Kidney (tissue), 14 donors: Measurements from ENCODE around the gene TBCD. TPM values are rescaled to one million over a fixed set of nuclear protein-coding genes. Genes with fewer than 3 reads are reported as not detected.

Experiments
- DNase-seq, 5 donors: peaks; one replicate each; pipeline ENCODE4 v3.0.0-alpha.2; 2013 to 2020
- FAIRE-seq: peaks from 2 replicates; lab custom pipeline; 2012; peaks lifted over from hg19 to GRCh38; lab: Jason Lieb, UNC
- H3K27ac ChIP-seq, 2 donors: one replicate each; pipeline ENCODE4 v1.7.0; 2013; ENCODE audit warnings: low read depth in 2 of 2, low read length in 2 of 2, inconsistent platforms in 1 of 2
- H3K27me3 ChIP-seq: one replicate; pipeline ENCODE4 v1.7.1; 2013; ENCODE audit warnings: low read length, inconsistent platforms; ENCODE audit not compliant: control insufficient read depth, insufficient read depth
- H3K36me3 ChIP-seq, 3 donors: one replicate each; pipeline versions ENCODE4 v1.7.0 to v1.7.1; 2013; ENCODE audit warnings: low read length in 3 of 3, control low read depth in 1 of 3, inconsistent platforms in 1 of 3; ENCODE audit not compliant: insufficient read depth in 3 of 3, control insufficient read depth in 2 of 3
- H3K4me1 ChIP-seq, 3 donors: one replicate each; pipeline versions ENCODE4 v1.7.0 to v1.7.1; 2013; ENCODE audit warnings: low read length in 3 of 3, inconsistent platforms in 1 of 3, low read depth in 1 of 3; ENCODE audit not compliant: control insufficient read depth in 2 of 3, insufficient read depth in 2 of 3
- H3K4me3 ChIP-seq, 3 donors: one replicate each; pipeline versions ENCODE4 v1.7.0 to v1.8.1; 2013; ENCODE audit warnings: low read length in 3 of 3, control low read depth in 1 of 3, inconsistent platforms in 1 of 3
- H3K9ac ChIP-seq, 3 donors: one replicate each; pipeline versions ENCODE4 v1.7.0 to v1.7.1; 2013; ENCODE audit warnings: low read length in 3 of 3, control low read depth in 1 of 3, inconsistent platforms in 1 of 3
- H3K9me3 ChIP-seq, 3 donors: one replicate each; pipeline versions ENCODE4 v1.7.0 to v1.7.1; 2013; ENCODE audit warnings: low read length in 3 of 3, control low read depth in 1 of 3, inconsistent platforms in 1 of 3; ENCODE audit not compliant: control insufficient read depth in 2 of 3, insufficient read depth in 1 of 3
- intact Hi-C: fragments of 100-400 bp; cut with DNase I; formaldehyde crosslinking; loops from one replicate; pipeline ENCODE4 v1.11.1; 2022
- polyA plus RNA-seq: library from polyadenylated mRNA; stranded (reverse); fragments of 350-450 nt; fragmentation: Illumina TruSeq; extraction: RNeasy Lipid Tissue Mini Kit (QIAGEN cat#74804); gene quantifications from one replicate; pipeline ENCODE4 v1.2.3, GENCODE V29; 2014; ENCODE audit warnings: low read depth, low replicate concordance; ENCODE audit not compliant: insufficient read depth
- total RNA-seq: library from RNA; stranded (reverse); fragmentation: NEBNext Ultra II Directional; extraction: Animal tissue kit (Norgen Biotek cat#: 25700); gene quantifications from one replicate; pipeline ENCODE4 v1.2.1, GENCODE V29; 2021
- TF ChIP-seq, protein P1 (sequence below): IDR thresholded peaks from 3 replicates; pipeline ENCODE4 v1.5.1; 2012; ENCODE audit warnings: mild to moderate bottlenecking, moderate library complexity, borderline replicate concordance; ENCODE audit not compliant: insufficient read depth; ENCODE audit errors: extremely low read depth
- donor health status: control.
- donor health status: control.
- donor health status: control.
- donor health status: control.
- donor health status: control.
- donor health status: DM: yes; HTN: yes; CAD: no.
- donor health status: Normal renal cell carcinoma (clear cell type).

Gene TBCD
- total and polyA plus RNA-seq, 2 donors from 2014 or later = 72.8 to 78.7 TPM

GRCh38 chr17:82964851-82965341, 213.0 kb downstream of the TBCD start:
- intact Hi-C loops = no loop called here
- H3K9ac ChIP-seq = no peak overlapping the region
- no peak for FAIRE-seq

DNA sequence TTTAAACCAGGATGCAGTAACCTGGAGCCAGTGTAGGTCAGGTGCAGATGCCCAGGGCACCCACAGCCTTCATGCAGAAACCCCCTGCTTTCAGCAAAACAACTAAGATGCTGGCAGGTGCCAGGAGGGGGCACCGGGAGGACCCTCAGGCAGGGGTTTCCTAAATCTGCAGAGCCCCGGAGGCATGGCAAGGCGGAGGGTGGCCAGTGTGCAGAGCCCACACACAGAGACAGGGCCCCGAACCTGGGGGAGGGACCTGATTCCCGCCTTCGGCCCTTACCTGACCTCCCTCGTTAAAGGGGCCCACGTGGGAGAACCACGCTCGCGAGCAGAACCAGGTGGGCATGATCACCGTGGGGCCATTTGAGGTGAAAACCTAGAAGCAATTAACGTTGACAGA, 213.5 kb downstream of the TBCD start:
- H3K9me3 ChIP-seq = no peaks in the 10 kb centered on the region
- intact Hi-C loops = no loop called here
- no peaks in the 10 kb centered on the region for H3K27me3 ChIP-seq
- DNase-seq = peak in 1 of 5 donors; percentile 65
- TF ChIP-seq, protein P1, sequence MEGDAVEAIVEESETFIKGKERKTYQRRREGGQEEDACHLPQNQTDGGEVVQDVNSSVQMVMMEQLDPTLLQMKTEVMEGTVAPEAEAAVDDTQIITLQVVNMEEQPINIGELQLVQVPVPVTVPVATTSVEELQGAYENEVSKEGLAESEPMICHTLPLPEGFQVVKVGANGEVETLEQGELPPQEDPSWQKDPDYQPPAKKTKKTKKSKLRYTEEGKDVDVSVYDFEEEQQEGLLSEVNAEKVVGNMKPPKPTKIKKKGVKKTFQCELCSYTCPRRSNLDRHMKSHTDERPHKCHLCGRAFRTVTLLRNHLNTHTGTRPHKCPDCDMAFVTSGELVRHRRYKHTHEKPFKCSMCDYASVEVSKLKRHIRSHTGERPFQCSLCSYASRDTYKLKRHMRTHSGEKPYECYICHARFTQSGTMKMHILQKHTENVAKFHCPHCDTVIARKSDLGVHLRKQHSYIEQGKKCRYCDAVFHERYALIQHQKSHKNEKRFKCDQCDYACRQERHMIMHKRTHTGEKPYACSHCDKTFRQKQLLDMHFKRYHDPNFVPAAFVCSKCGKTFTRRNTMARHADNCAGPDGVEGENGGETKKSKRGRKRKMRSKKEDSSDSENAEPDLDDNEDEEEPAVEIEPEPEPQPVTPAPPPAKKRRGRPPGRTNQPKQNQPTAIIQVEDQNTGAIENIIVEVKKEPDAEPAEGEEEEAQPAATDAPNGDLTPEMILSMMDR = no peak
- H3K4me3 ChIP-seq = no peak overlapping the region
- H3K4me1 ChIP-seq = peaks cover 0 to 4% (median 0%) of the 10 kb centered on the region in 3 donors
- no peak overlapping the region for H3K27ac ChIP-seq
- no peaks in the 10 kb centered on the region for H3K36me3 ChIP-seq
- H3K9ac ChIP-seq = no peak overlapping the region
- no peak for FAIRE-seq

More at GRCh38 chr17:82964851-82965341, 213.0 kb downstream of the TBCD start:
- peak in 2 of 5 donors; percentile 54 to 71 for DNase-seq
- no peak overlapping the region for H3K27ac ChIP-seq
- TF ChIP-seq, protein P1 = no peak
- peaks cover 0 to 4% (median 0%) of the 10 kb centered on the region in 3 donors for H3K4me1 ChIP-seq
- no peaks in the 10 kb centered on the region for H3K36me3 ChIP-seq
- no peaks in the 10 kb centered on the region for H3K27me3 ChIP-seq
- no peaks in the 10 kb centered on the region for H3K9me3 ChIP-seq
- H3K4me3 ChIP-seq = no peak overlapping the region

GRCh38 chr17:82966415-82966814, 214.6 kb downstream of the TBCD start:
- FAIRE-seq (no peak), DNase-seq (no peak)
- Histone ChIP-seq H3K4me3 (no peak overlapping the region), H3K27me3 (no peaks in the 10 kb centered on the region), H3K27ac (no peak overlapping the region), H3K4me1 (peaks cover 0 to 4% (median 0%) of the 10 kb centered on the region in 3 donors), H3K9ac (no peak overlapping the region), H3K36me3 (no peaks in the 10 kb centered on the region), H3K9me3 (no peaks in the 10 kb centered on the region)
- TF ChIP-seq, protein P1 = no peak
- intact Hi-C loops = no loop called here
